Muscle of arm (tissue), 14 donors: ENCODE data around the gene ACBD5. TPM values are rescaled to one million over a fixed set of nuclear protein-coding genes. Genes with fewer than 3 reads are reported as not detected.
"Not testable (repeated sequence)": the region's sequence is repeated elsewhere in the genome, so short reads cannot be mapped to it uniquely, and the experiment has no call there.

Experiments used
- DNase-seq: peaks from one replicate; pipeline ENCODE4 v3.0.0-alpha.2; 2013
- long read RNA-seq, 11 donors: transcript quantifications; one replicate each; lab custom pipeline, GENCODE V29; 2026
- polyA plus RNA-seq, 12 donors: library from polyadenylated mRNA; unstranded; fragments of 120-200 nt; gene quantifications; one replicate each; pipeline ENCODE4 v1.2.1, GENCODE V29; 2013; ENCODE audit not compliant: insufficient read length in 12 of 12

The ACBD5 gene
- polyA plus RNA-seq = 10 to 100 TPM in 11 of 12 donors, not detected in 1; 20.2 to 30.5 (median 24.6) TPM
- long read RNA-seq, donor 1, full-length matches to known transcripts = 4 of 4 reads
- long read RNA-seq, donor 1, partial matches to known transcripts = 0 of 4 reads
- long read RNA-seq, donor 1, other reads (novel, unspliced or antisense) = 0 of 4 reads
- long read RNA-seq, donor 2, partial matches to known transcripts = 0 of 4 reads
- long read RNA-seq, donor 2, other reads (novel, unspliced or antisense) = 0 of 4 reads
- long read RNA-seq, donor 3, partial matches to known transcripts = 0 of 3 reads
- long read RNA-seq, donor 3, other reads (novel, unspliced or antisense) = 0 of 3 reads
- long read RNA-seq, donor 4, full-length matches to known transcripts = 3 of 3 reads
- long read RNA-seq, donor 4, partial matches to known transcripts = 0 of 3 reads
- long read RNA-seq, donor 4, other reads (novel, unspliced or antisense) = 0 of 3 reads
- long read RNA-seq, donor 5 = 0 reads
- long read RNA-seq, donor 6, partial matches to known transcripts = 0 of 2 reads
- long read RNA-seq, donor 6, other reads (novel, unspliced or antisense) = 0 of 2 reads
- long read RNA-seq, donor 7, partial matches to known transcripts = 0 of 3 reads
- long read RNA-seq, donor 7, other reads (novel, unspliced or antisense) = 0 of 3 reads
- long read RNA-seq, donor 8, full-length matches to known transcripts = 5 of 5 reads
- long read RNA-seq, donor 8, partial matches to known transcripts = 0 of 5 reads
- long read RNA-seq, donor 8, other reads (novel, unspliced or antisense) = 0 of 5 reads
- long read RNA-seq, donor 9, full-length matches to known transcripts = 3 of 3 reads
- long read RNA-seq, donor 9, partial matches to known transcripts = 0 of 3 reads
- long read RNA-seq, donor 9, other reads (novel, unspliced or antisense) = 0 of 3 reads
- long read RNA-seq, donor 10, full-length matches to known transcripts = 4 of 4 reads
- long read RNA-seq, donor 10, partial matches to known transcripts = 0 of 4 reads
- long read RNA-seq, donor 10, other reads (novel, unspliced or antisense) = 0 of 4 reads
- long read RNA-seq, donor 11, partial matches to known transcripts = 0 of 3 reads
- long read RNA-seq, donor 11, other reads (novel, unspliced or antisense) = 0 of 3 reads

GRCh38 chr10:27240212-27241009 lies at the start of gene ACBD5:
TSS of gene ACBD5 (minus strand) at chr10:27240797. CDS start at chr10:27240688, 109 bp downstream.
- DNase-seq = peak; percentile 79

GRCh38 chr10:27285093-27285492 lies 44.5 kb upstream of the ACBD5 start:
- peak; percentile 6 for DNase-seq

DNA sequence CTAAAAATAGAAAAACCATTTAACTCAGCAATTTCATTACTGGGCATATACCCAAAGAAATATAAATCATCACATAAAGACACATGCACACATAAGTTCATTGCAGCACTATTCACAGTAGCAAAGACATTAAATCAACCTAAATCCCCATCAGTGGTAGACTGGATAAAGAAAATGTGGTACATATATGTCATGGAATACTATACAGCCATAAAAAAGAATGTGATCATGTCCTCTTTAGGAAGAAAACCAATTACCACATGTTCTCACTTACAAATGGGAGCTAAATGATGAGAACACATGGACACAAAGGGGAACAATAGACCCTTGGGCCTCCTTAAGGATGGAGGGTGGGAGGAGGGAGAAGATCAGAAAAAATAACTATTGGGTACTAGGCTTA lies 36.0 kb upstream of the ACBD5 start:
- no peak for DNase-seq

- not testable (repeated sequence) for DNase-seq
Observed at GRCh38 chr10:27266025-27266424, 25.4 kb upstream of the ACBD5 start.

DNA sequence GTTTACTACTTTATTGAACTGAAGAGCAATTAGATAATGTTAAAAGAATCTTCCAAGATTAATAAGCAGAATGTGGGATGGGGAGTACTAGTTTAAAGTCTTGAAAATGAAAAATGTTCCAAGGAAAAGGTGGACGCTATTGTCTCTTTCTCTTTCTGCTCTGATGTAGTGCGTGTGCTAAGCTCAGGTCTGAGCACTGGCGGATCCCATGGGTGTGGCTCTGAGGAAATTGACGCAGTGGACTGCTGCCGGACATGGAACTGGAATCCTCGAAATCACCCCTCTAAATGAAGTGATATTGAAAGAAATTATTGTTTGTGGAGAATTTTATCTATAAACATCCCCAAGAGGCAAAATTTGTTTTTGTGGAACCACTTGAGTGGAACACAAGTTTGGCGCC lies 22.2 kb upstream of the ACBD5 start:
- DNase-seq = not testable (repeated sequence)

GRCh38 chr10:27258838-27259812 lies 18.5 kb upstream of the ACBD5 start:
- DNase-seq = no peak

- no peak for DNase-seq
Observed at GRCh38 chr10:27258492-27258837, 17.9 kb upstream of the ACBD5 start.

DNA sequence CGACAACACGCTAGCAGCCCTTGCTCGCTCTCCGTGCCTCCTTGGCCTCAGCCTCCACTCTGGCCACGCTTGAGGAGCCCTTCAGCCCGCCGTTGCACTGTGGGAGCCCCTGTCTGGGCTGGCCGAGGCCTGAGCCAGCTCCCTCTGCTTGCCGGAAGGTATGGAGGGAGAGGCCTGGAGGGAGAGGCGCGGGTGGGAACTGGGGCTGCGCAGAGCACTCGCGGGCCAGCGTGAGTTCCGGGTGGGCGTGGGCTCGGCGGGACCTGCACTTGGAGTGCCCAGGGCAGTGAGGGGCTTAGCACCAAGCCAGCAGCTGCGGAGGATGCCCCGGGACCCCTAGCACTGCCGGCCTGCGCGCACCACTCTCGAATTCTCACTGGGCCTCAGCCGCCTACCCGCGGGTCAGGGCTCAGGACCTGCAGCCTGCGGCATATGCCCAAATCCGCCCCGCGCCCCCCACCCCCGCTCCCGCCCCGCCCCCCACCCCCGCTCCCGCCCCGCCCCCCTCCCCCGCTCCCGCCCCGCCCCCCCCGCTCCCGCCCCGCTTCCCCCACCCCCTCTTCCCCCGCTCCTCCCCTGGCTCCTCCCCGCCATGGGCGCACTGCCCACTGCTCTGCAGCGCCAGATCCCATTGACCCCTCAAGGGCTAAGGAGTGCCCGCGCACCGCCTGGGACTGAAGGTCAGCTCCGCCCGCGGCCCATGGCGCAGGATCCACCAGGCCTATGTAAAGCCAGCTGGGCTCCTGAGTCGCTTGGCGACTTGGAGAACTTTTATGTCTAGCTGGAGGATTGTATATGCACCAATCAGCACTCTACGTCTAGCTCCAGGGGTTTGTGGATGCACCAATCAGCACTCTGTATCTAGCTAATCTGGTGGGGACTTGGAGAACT lies 15.9 kb upstream of the ACBD5 start:
- DNase-seq = no peak

DNA sequence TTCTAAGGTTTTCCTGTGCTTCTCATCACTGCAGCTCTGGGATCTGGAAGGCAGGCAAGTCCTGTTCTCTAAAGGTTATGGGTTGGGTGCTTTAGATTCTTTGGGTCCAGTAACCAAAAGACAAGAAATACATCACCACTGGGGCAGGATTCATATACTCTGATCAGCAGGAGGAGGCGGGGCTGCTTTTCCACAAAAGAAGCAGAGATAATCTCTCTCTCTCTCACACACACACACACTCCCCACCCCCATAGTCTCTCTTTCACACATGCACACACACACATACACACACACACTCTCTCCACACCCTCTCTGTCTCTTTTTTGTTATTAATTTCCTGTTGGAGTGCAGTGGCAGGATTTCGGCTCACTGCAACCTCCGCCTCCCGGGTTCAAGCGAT lies 13.0 kb upstream of the ACBD5 start:
- DNase-seq = no peak

DNA sequence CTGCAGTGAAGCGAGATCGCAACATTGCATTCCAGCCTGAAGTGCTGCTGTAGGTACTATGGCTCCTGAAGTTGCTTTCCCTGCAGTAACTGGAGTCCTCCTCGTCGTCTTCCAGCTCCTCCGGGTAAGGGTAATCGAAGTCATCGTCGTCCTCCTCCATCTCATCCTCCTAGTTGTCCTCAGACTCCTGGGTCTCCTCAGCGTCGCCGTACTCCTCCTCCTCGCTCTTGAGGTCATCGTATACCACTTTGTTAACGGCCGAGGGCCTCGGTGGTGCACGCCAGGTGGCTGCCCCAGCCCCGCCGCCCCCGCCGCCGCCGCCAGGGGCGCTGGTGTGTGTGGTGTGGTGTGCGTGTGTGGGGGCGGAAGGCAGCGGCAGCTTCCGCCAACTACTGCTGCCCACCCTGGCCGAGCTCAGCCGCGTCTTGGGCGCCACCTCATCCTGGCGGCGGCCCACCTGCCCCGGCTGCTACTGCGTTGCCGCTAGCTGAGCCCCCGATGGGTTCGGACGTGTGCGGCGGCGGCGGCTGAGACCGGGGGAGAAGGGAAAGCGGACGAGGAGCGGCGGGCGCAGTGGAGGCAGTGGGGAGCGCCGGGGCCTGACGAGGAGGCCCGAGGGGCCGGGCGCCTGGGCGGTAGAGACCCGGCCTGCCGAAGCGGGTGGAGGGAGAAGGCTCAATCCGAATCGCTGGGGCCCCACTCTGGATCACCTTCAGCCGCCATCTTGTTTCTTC lies 11.8 kb upstream of the ACBD5 start:
- DNase-seq = no peak

GRCh38 chr10:27251554-27251953 lies 11.0 kb upstream of the ACBD5 start:
- no peak for DNase-seq

- no peak for DNase-seq
Observed at GRCh38 chr10:27248215-27248614, 7.6 kb upstream of the ACBD5 start.

DNA sequence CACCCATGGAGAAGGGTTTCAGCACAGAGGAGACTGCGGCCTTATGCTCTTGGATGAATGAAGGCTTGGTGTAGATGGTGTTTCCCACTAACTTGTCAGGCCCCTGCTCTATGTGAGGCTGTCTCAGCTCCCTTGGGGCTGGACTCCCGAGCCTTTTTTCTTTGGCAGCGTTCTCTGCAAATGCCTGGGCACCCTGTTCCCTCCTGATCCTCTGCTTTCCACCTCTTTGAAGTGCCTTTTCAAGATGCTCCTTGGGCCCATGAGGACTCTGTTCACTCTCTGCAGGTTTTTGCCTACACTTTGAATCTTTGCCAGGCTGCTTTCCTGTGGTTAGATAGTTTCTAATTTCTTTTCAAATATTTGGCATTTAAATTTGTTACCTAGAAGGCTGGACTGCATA lies 6.8 kb upstream of the ACBD5 start:
- DNase-seq = no peak

GRCh38 chr10:27247006-27247405 lies 6.4 kb upstream of the ACBD5 start:
- DNase-seq = no peak

DNA sequence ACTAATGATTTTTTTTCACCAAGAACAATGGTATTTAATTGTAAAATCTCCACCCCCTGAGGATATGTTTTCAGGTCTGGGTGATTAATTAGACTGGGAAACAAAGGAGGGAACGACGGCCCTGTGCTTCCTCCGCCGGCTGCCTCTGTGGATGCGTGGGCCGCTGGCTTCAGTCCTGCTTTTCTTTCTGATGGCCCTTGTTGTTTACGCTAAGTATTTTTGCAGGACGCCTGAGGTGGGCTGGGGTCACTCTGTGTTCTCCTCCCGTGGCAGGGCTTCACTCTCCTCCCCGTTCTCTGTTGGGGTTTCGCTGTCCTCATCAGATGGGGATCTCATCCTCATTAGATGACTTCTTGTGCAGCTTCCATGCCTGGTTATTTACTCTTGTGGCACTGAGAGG lies 5.2 kb upstream of the ACBD5 start:
- peak; percentile 31 for DNase-seq

GRCh38 chr10:27244976-27245375 lies 4.4 kb upstream of the ACBD5 start:
- no peak for DNase-seq

DNA sequence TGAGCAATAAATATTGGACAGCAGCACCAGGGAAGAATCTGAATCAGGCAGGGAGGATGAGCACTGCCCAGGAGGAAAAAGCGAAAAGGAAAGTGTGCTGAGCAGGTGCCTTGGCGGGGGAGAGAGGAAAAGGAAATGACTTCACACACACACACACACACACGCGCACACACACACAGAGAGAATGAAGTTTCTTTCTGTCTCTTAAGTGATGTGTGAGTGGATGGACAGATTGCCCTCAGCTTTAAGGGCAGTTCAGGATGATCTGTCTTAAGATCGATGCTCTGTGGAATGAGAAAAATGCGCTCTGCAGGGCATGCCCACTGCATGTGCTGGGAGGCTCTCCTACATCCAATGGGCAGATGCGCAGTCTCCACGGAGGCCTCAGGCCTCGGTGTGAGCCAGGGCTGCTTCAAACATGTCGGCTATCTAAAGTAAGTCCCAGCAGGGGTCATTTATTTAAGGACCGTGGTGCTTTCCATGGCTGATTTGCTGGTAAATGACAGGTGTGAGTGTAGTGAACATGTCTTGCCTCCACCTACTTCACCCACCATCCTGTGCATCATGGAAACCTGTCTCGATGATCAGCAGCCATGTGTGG lies 2.5 kb upstream of the ACBD5 start:
- DNase-seq = peak; percentile 87

- no peak for DNase-seq
Observed at GRCh38 chr10:27242473-27242950, 1.9 kb upstream of the ACBD5 start.
